Fibroblast of lung (primary cell): Measurements from ENCODE around the gene TMEM169. TPM values are rescaled to one million over a fixed set of nuclear protein-coding genes. Genes with fewer than 3 reads are reported as not detected.

Experiments
- DNase-seq, 2 donors: peaks; one replicate each; pipeline versions ENCODE4 v3.0.0 to v3.0.0-alpha.2; 2010; ENCODE audit warnings: low read depth in 2 of 2
- H2AFZ ChIP-seq: 2 replicates; pipeline ENCODE4 v1.5.1; 2012; ENCODE audit warnings: low read length, control low read depth, inconsistent platforms
- H3K27ac ChIP-seq: 2 replicates; pipeline ENCODE4 v1.5.1; 2011; ENCODE audit warnings: low read length, control low read depth; ENCODE audit not compliant: insufficient read depth
- H3K27me3 ChIP-seq: 2 replicates; pipeline ENCODE4 v1.5.1; 2011; ENCODE audit warnings: mild to moderate bottlenecking, low read length; ENCODE audit not compliant: control insufficient read depth, insufficient read depth
- H3K36me3 ChIP-seq: 2 replicates; pipeline ENCODE4 v1.5.1; 2011; ENCODE audit warnings: low read length; ENCODE audit not compliant: control insufficient read depth, insufficient read depth
- H3K4me1 ChIP-seq: 2 replicates; pipeline ENCODE4 v1.5.1; 2011; ENCODE audit warnings: low read length; ENCODE audit not compliant: control insufficient read depth, insufficient read depth; ENCODE audit errors: extremely low read depth
- H3K4me2 ChIP-seq: 2 replicates; pipeline ENCODE4 v1.5.1; 2011; ENCODE audit warnings: low read length, control low read depth; ENCODE audit not compliant: insufficient read depth; ENCODE audit errors: extremely low read depth
- H3K4me3 ChIP-seq, 4 experiments: fragments of 200-600 bp in 1 of 4; sonication (generic) in 1 of 4; replicated peaks in 1 of 4; 2 replicates each; pipeline ENCODE4 v1.5.1; 2011 to 2016; ENCODE audit warnings: low read length in 4 of 4, low read depth in 3 of 4, mild to moderate bottlenecking in 3 of 4, control low read depth in 2 of 4, inconsistent platforms in 1 of 4, mixed read lengths in 1 of 4; ENCODE audit not compliant: insufficient read depth in 1 of 4; ENCODE audit errors: control extremely low read depth in 1 of 4
- H3K79me2 ChIP-seq: 2 replicates; pipeline ENCODE4 v1.5.1; 2012; ENCODE audit warnings: mild to moderate bottlenecking, low read length, inconsistent platforms; ENCODE audit not compliant: control insufficient read depth, insufficient read depth
- H3K9ac ChIP-seq: 2 replicates; pipeline ENCODE4 v1.5.1; 2011; ENCODE audit warnings: mild to moderate bottlenecking, low read length, control low read depth; ENCODE audit not compliant: insufficient read depth
- H3K9me3 ChIP-seq: 2 replicates; pipeline ENCODE4 v1.5.1; 2012; ENCODE audit warnings: low read depth, low read length; ENCODE audit not compliant: control insufficient read depth, insufficient read depth
- H4K20me1 ChIP-seq: 2 replicates; pipeline ENCODE4 v1.5.1; 2011; ENCODE audit warnings: low read length; ENCODE audit not compliant: control insufficient read depth, insufficient read depth; ENCODE audit errors: extremely low read depth
- EZH2 ChIP-seq: IDR thresholded peaks from 2 replicates; pipeline ENCODE4 v1.5.1; 2012; ENCODE audit warnings: low read length, control low read depth, mild to moderate bottlenecking; ENCODE audit errors: missing control alignments
- polyA plus RNA-seq, 2 donors: library from polyadenylated mRNA; depleted of rRNA in 1 of 2; stranded (reverse) in 1 of 2; unstranded in 1 of 2; fragments of >200 nt; gene quantifications; 2 replicates each; pipeline ENCODE4 v1.2.1, GENCODE V29; 2011 to 2012; ENCODE audit warnings: missing spikeins in 1 of 2
- total RNA-seq: library from RNA; depleted of rRNA; stranded (reverse); fragments of >200 nt; gene quantifications from 2 replicates; pipeline ENCODE4 v1.2.1, GENCODE V29; 2014
- TF ChIP-seq, protein P1 (sequence below), 2 donors: IDR thresholded peaks in 1 of 2; conservative IDR thresholded peaks in 1 of 2; 1 replicate in 1 of 2; 2 replicates in 1 of 2; pipeline ENCODE4 v1.5.1; 2011 to 2012; ENCODE audit warnings: low read length in 2 of 2, control low read depth in 1 of 2, inconsistent platforms in 1 of 2, low read depth in 1 of 2, mild to moderate bottlenecking in 1 of 2

The TMEM169 gene
- total and polyA plus RNA-seq, 2 donors (not counting 1 experiment from before 2014, with no cell fraction given) = 0.10 to 0.50 TPM

DNA sequence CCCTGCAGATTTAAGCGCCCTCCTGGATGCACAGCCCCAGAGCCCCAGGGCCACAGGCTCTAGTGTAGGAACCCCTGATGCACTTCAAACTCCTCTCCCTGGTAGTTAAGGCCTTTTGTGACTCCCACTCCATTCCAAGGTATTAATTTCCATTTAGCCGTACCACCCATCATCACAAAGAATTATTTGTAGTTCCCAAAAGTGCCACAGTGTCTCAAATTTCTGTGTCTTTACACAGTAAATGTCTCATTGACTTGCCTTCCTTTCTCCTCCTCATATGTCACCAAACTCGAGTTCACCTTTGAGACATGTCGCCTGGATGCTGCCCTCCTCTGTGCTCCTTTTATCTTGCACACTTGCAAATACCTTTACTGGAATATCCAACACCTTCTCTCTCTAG lies 26.0 kb upstream of the TMEM169 start:
- no peak overlapping the region for H3K9ac ChIP-seq
- H2AFZ ChIP-seq = no peak overlapping the region
- no peaks in the 10 kb centered on the region for H3K79me2 ChIP-seq
- no peak overlapping the region for H3K4me3 ChIP-seq
- H4K20me1 ChIP-seq = no peaks in the 10 kb centered on the region
- H3K36me3 ChIP-seq = no peaks in the 10 kb centered on the region
- no peak for TF ChIP-seq EZH2
- TF ChIP-seq, protein P1, sequence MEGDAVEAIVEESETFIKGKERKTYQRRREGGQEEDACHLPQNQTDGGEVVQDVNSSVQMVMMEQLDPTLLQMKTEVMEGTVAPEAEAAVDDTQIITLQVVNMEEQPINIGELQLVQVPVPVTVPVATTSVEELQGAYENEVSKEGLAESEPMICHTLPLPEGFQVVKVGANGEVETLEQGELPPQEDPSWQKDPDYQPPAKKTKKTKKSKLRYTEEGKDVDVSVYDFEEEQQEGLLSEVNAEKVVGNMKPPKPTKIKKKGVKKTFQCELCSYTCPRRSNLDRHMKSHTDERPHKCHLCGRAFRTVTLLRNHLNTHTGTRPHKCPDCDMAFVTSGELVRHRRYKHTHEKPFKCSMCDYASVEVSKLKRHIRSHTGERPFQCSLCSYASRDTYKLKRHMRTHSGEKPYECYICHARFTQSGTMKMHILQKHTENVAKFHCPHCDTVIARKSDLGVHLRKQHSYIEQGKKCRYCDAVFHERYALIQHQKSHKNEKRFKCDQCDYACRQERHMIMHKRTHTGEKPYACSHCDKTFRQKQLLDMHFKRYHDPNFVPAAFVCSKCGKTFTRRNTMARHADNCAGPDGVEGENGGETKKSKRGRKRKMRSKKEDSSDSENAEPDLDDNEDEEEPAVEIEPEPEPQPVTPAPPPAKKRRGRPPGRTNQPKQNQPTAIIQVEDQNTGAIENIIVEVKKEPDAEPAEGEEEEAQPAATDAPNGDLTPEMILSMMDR (conservative IDR thresholded peaks at IDR 0.05 in 1 of 2, IDR thresholded peaks at IDR 0.05 in 1 of 2; ENCODE audit: low read depth in 1 of 2, low read length in 2 of 2) = no peak
- H3K4me2 ChIP-seq = no peak overlapping the region
- DNase-seq = no peak
- H3K9me3 ChIP-seq = no peaks in the 10 kb centered on the region
- no peak overlapping the region for H3K27ac ChIP-seq
- no peaks in the 10 kb centered on the region for H3K27me3 ChIP-seq
- no peaks in the 10 kb centered on the region for H3K4me1 ChIP-seq

DNA sequence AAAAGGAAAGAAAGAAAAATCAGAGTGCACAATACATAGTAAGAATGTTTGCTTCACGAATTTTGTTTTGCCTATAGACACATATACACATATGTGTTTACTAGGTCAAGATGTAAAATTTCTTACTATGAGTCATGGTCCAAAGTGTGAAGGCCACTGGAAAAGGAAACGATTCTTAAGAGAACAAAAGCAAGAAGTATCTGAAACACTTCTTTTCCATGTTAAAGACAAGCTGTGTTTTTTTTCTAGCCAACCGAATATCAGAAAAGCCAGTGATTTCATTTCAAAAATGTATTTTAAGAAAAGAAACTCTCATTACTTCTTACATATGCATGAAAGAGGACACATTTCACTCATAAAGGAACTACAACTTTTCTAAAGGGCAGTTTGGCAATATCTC lies 25.0 kb upstream of the TMEM169 start:
- Histone ChIP-seq H3K9ac (no peak overlapping the region), H3K4me1 (no peaks in the 10 kb centered on the region), H3K4me2 (no peak overlapping the region), H4K20me1 (no peaks in the 10 kb centered on the region), H3K79me2 (no peaks in the 10 kb centered on the region), H3K27me3 (no peaks in the 10 kb centered on the region), H3K9me3 (no peaks in the 10 kb centered on the region), H3K27ac (no peak overlapping the region), H3K36me3 (no peaks in the 10 kb centered on the region), H2AFZ (no peak overlapping the region), H3K4me3 (no peak overlapping the region)
- TF ChIP-seq, protein P1 (conservative IDR thresholded peaks at IDR 0.05 in 1 of 2, IDR thresholded peaks at IDR 0.05 in 1 of 2; ENCODE audit: low read depth in 1 of 2, low read length in 2 of 2) = no peak
- TF ChIP-seq EZH2 = no peak
- no peak for DNase-seq

DNA sequence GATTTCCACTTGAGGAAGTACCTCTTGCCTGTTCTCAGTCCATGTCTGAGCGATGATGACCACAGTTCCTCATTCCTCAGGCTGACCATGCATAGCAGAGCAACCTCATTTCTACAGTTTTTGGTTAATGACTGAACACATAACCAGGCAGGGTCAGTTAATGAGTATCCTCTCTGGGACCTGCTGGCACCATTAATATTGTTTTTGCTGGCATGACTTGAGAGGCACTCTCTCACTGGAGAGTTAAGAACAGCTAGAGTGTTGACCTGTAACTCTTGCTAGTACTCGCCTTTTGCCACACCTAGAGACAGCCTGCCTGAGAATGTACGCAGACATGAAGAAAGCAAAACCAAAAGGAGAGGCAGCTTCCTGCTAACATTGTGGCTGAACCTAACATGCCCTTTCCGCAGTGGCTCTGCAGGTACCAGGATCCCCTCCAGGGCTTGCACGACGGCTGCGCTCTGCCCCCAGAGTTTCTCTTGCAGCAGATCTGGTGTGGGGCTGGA lies 24.0 kb upstream of the TMEM169 start:
- TF ChIP-seq EZH2 = no peak
- TF ChIP-seq, protein P1 (conservative IDR thresholded peaks at IDR 0.05 in 1 of 2, IDR thresholded peaks at IDR 0.05 in 1 of 2; ENCODE audit: low read depth in 1 of 2, low read length in 2 of 2) = no peak
- no peaks in the 10 kb centered on the region for H3K79me2 ChIP-seq
- H3K4me1 ChIP-seq = no peaks in the 10 kb centered on the region
- H3K9me3 ChIP-seq = no peaks in the 10 kb centered on the region
- no peaks in the 10 kb centered on the region for H3K27me3 ChIP-seq
- H3K4me3 ChIP-seq = no peak overlapping the region
- no peak overlapping the region for H3K27ac ChIP-seq
- H2AFZ ChIP-seq = no peak overlapping the region
- DNase-seq = peak in 1 of 2 donors; percentile 96
- H4K20me1 ChIP-seq = no peaks in the 10 kb centered on the region
- no peak overlapping the region for H3K4me2 ChIP-seq
- H3K9ac ChIP-seq = no peak overlapping the region
- H3K36me3 ChIP-seq = no peaks in the 10 kb centered on the region
